Urothelium cell line (cell line): ENCODE results near the gene SPRR2B.
"Not testable (repeated sequence)": the region's sequence is repeated elsewhere in the genome, so short reads cannot be mapped to it uniquely, and the experiment has no call there.

Experiments used
- DNase-seq: peaks from one replicate; pipeline ENCODE4 v3.0.0; 2011; ENCODE audit warnings: low spot score, mixed read lengths
- FAIRE-seq: peaks from 2 replicates; lab custom pipeline; 2011; peaks lifted over from hg19 to GRCh38; lab: Jason Lieb, UNC

SPRR2B gene

GRCh38 chr1:153071511-153071910 lies at the start of gene SPRR2B:
TSS of gene SPRR2B (minus strand) at chr1:153071611. CDS start at chr1:153070839, 772 bp downstream.
- FAIRE-seq (no peak), DNase-seq (no peak)

- DNase-seq (no peak), FAIRE-seq (no peak)
Observed at GRCh38 chr1:153120945-153121344, 49.5 kb upstream of the SPRR2B start.

- DNase-seq, result no peak
- FAIRE-seq, result no peak
Observed at GRCh38 chr1:153119491-153119971, 48.1 kb upstream of the SPRR2B start.

GRCh38 chr1:153115264-153115663 lies 43.9 kb upstream of the SPRR2B start:
- not testable (repeated sequence) for DNase-seq, FAIRE-seq

GRCh38 chr1:153113416-153113815 lies 42.0 kb upstream of the SPRR2B start, which contains the start of gene SPRR2F:
TSS of gene SPRR2F (minus strand) at chr1:153113516. CDS start at chr1:153112733, 783 bp downstream.
- DNase-seq (no peak), FAIRE-seq (no peak)

GRCh38 chr1:153112454-153112853 lies 41.0 kb upstream of the SPRR2B start:
- FAIRE-seq, DNase-seq: not testable (repeated sequence)

- FAIRE-seq, result peak; percentile 50
Observed at GRCh38 chr1:153100245-153100644, 28.8 kb upstream of the SPRR2B start.

GRCh38 chr1:153099461-153100045 lies 28.1 kb upstream of the SPRR2B start:
- FAIRE-seq (no peak), DNase-seq (no peak)

More at GRCh38 chr1:153100245-153100644, 28.8 kb upstream of the SPRR2B start:
- peak; percentile 20 for DNase-seq

- DNase-seq (no peak), FAIRE-seq (no peak)
Observed at GRCh38 chr1:153095764-153096163, 24.4 kb upstream of the SPRR2B start.

- FAIRE-seq, result no peak
- DNase-seq, result no peak
Observed at GRCh38 chr1:153094426-153094825, 23.0 kb upstream of the SPRR2B start, which contains the start of gene SPRR2E. TSS of gene SPRR2E (minus strand) at chr1:153094526. CDS start at chr1:153093751, 775 bp downstream.

GRCh38 chr1:153087652-153088051 lies 16.2 kb upstream of the SPRR2B start:
- FAIRE-seq (no peak), DNase-seq (no peak)

- FAIRE-seq (no peak), DNase-seq (no peak)
Observed at GRCh38 chr1:153081736-153082135, 10.3 kb upstream of the SPRR2B start.

- FAIRE-seq (no peak), DNase-seq (no peak)
Observed at GRCh38 chr1:153072806-153073726, 1.7 kb upstream of the SPRR2B start.

- FAIRE-seq (no peak), DNase-seq (no peak)
Observed at GRCh38 chr1:153070243-153070642, 1.2 kb downstream of the SPRR2B start.

- DNase-seq (no peak), FAIRE-seq (no peak)
Observed at GRCh38 chr1:153058826-153059784, 12.3 kb downstream of the SPRR2B start.

- FAIRE-seq (no peak), DNase-seq (no peak)
Observed at GRCh38 chr1:153058154-153058553, 13.3 kb downstream of the SPRR2B start.

GRCh38 chr1:153057375-153057774 lies 14.0 kb downstream of the SPRR2B start, which contains the start of gene SPRR2A:
TSS of gene SPRR2A (minus strand) at chr1:153057512. CDS start at chr1:153056735, 777 bp downstream.
- no peak for FAIRE-seq

GRCh38 chr1:153056111-153056510 lies 15.3 kb downstream of the SPRR2B start:
- not testable (repeated sequence) for FAIRE-seq, DNase-seq

More at GRCh38 chr1:153057375-153057774, 14.0 kb downstream of the SPRR2B start, which contains the start of gene SPRR2A:
- no peak for DNase-seq

- DNase-seq (no peak), FAIRE-seq (no peak)
Observed at GRCh38 chr1:153049211-153049610, 22.2 kb downstream of the SPRR2B start.

GRCh38 chr1:153040950-153041631 lies 30.3 kb downstream of the SPRR2B start, which contains the start of gene SPRR2D:
TSS of gene SPRR2D (minus strand) at chr1:153041120. CDS start at chr1:153040346, 774 bp downstream.
- no peak for DNase-seq
- FAIRE-seq, result no peak
